T-cell (primary cell): ENCODE results near the gene DDI2. TPM values are rescaled to one million over a fixed set of nuclear protein-coding genes. Genes with fewer than 3 reads are reported as not detected.

Experiments
- ATAC-seq, 4 experiments: fragments of 200-7000 bp in 3 of 4; fragments of 150-1000 bp in 1 of 4; cut with Tn5 transposase; replicated peaks in 1 of 4; 1 replicate in 3 of 4; 2 replicates in 1 of 4; pipeline ENCODE4 v1.10.0; 2021; ENCODE audit warnings: moderate library complexity in 3 of 4, mild to moderate bottlenecking in 2 of 4, moderate number of reproducible peaks in 1 of 4
- CTCF ChIA-PET, 2 donors: fragments of 300-600 bp; sonication (Branson Sonifier 250); formaldehyde crosslinking; loops; one replicate each; lab custom pipeline; 2022; ENCODE audit warnings: antibody characterized with exemption in 2 of 2; lab: Charles Lee
- POLR2A ChIA-PET, 2 donors: fragments of 300-600 bp; sonication (Branson Sonifier 250); formaldehyde crosslinking; loops; one replicate each; lab custom pipeline; 2022; ENCODE audit warnings: antibody characterized with exemption in 2 of 2; lab: Charles Lee
- DNase-seq, 35 experiments: peaks; one replicate each; pipeline versions ENCODE4 v3.0.0 to v3.0.0-alpha.2; 2013 to 2023
- H3K27ac ChIP-seq: one replicate; pipeline ENCODE4 v1.5.1; 2013; ENCODE audit warnings: low read length
- H3K27me3 ChIP-seq, 2 experiments: replicated peaks in 1 of 2; 1 replicate in 1 of 2; 2 replicates in 1 of 2; pipeline versions ENCODE4 v1.6.1 to v1.7.0; 2013; ENCODE audit warnings: low read length in 1 of 2, mixed read lengths in 1 of 2; ENCODE audit not compliant: control insufficient read depth in 2 of 2, insufficient read depth in 2 of 2; ENCODE audit errors: extremely low read depth in 1 of 2
- H3K36me3 ChIP-seq, 2 donors: 1 replicate in 1 of 2; 2 replicates in 1 of 2; pipeline versions ENCODE4 v1.6.1 to v1.7.0; 2013; ENCODE audit warnings: low read length in 1 of 2; ENCODE audit not compliant: control insufficient read depth in 2 of 2, insufficient read depth in 1 of 2; ENCODE audit errors: extremely low read depth in 1 of 2
- H3K4me1 ChIP-seq, 2 experiments: 1 replicate in 1 of 2; 2 replicates in 1 of 2; pipeline versions ENCODE4 v1.6.1 to v1.7.0; 2013; ENCODE audit warnings: low read length in 2 of 2, mixed read lengths in 1 of 2; ENCODE audit not compliant: insufficient read depth in 2 of 2, control insufficient read depth in 1 of 2; ENCODE audit errors: extremely low read depth in 1 of 2
- H3K4me3 ChIP-seq, 2 donors: 1 replicate in 1 of 2; 2 replicates in 1 of 2; pipeline versions ENCODE4 v1.5.1 to v1.7.0; 2013; ENCODE audit warnings: mild to moderate bottlenecking in 2 of 2, low read length in 1 of 2, moderate library complexity in 1 of 2; ENCODE audit not compliant: control insufficient read depth in 1 of 2; ENCODE audit errors: extremely low read depth in 1 of 2
- H3K9me3 ChIP-seq: 2 replicates; pipeline ENCODE4 v1.7.0; 2013
- H3K27ac Mint-ChIP-seq, 2 donors: one replicate each; pipeline ENCODE4 v1.8.0; 2020 to 2021; ENCODE audit warnings: mild to moderate bottlenecking in 2 of 2, mixed read lengths in 2 of 2
- H3K27me3 Mint-ChIP-seq, 2 donors: one replicate each; pipeline ENCODE4 v1.8.0; 2021 to 2022; ENCODE audit warnings: mixed read lengths in 2 of 2
- H3K36me3 Mint-ChIP-seq: one replicate; pipeline ENCODE4 v1.8.0; 2021; ENCODE audit warnings: mixed read lengths
- H3K4me1 Mint-ChIP-seq, 3 donors: one replicate each; pipeline ENCODE4 v1.8.0; 2020 to 2022; ENCODE audit warnings: mixed read lengths in 3 of 3, mild to moderate bottlenecking in 1 of 3
- H3K4me3 Mint-ChIP-seq, 3 donors: one replicate each; pipeline ENCODE4 v1.8.0; 2020 to 2022; ENCODE audit warnings: mild to moderate bottlenecking in 3 of 3, mixed read lengths in 3 of 3, moderate library complexity in 3 of 3
- H3K9me3 Mint-ChIP-seq, 3 donors: one replicate each; pipeline ENCODE4 v1.8.0; 2020 to 2022; ENCODE audit warnings: mixed read lengths in 3 of 3
- WGBS: methylation state at CpG from one replicate; pipeline ENCODE4 v1.1.5; 2013; ENCODE audit warnings: missing lambda C conversion rate; ENCODE audit not compliant: insufficient coverage; 5-methylcytosine and 5-hydroxymethylcytosine counted together
- total RNA-seq, 35 experiments: library from RNA in 6 of 35; stranded (reverse) in 6 of 35; fragments of 120-200 nt in 1 of 35; gene quantifications; one replicate each; pipeline versions ENCODE4 v1.2.1 to v1.2.4 and lab custom pipeline; 2013 to 2026

DDI2 gene
- total RNA-seq, 5 donors from 2014 or later (not counting 1 experiment from before 2014, with no cell fraction given) = 32.4 to 62.2 (median 60.5) TPM

- 86% methylated on average over 3 of the region's 6 CpGs for WGBS
- no peaks in the 10 kb centered on the region for H3K9me3 Mint-ChIP-seq
- no peaks in the 10 kb centered on the region for H3K27me3 Mint-ChIP-seq
- no peak for ATAC-seq
- H3K27me3 ChIP-seq = no peaks in the 10 kb centered on the region
- H3K36me3 ChIP-seq = no peaks in the 10 kb centered on the region
- no peaks in the 10 kb centered on the region for H3K36me3 Mint-ChIP-seq
- H3K27ac Mint-ChIP-seq = no peak overlapping the region
- no peak overlapping the region for H3K4me3 Mint-ChIP-seq
- DNase-seq = no peak
- ChIA-PET CTCF (interaction anchor here in 1 of 2 donors (0.6 kb wide), 1 partner anchor 48 kb away, joined by 4 read pairs; no protein-coding TSS in a partner anchor), POLR2A (interaction anchor here in 1 of 2 donors (0.6 kb wide), 1 partner anchor 21 kb away, joined by 6 read pairs; no protein-coding TSS in a partner anchor)
- H3K9me3 ChIP-seq = no peaks in the 10 kb centered on the region
- no peaks in the 10 kb centered on the region for H3K4me1 ChIP-seq
- no peak overlapping the region for H3K27ac ChIP-seq
- no peak overlapping the region for H3K4me3 ChIP-seq
- peaks cover 0 to 3% (median 0%) of the 10 kb centered on the region in 3 donors for H3K4me1 Mint-ChIP-seq
These were observed 59.7 kb downstream of the DDI2 start for GRCh38 chr1:15676688-15677661.

GRCh38 chr1:15678578-15678977 is 61.3 kb downstream of the DDI2 start:
- Histone ChIP-seq H3K9me3 (no peaks in the 10 kb centered on the region), H3K27me3 (no peaks in the 10 kb centered on the region), H3K27ac (no peak overlapping the region), H3K36me3 (no peaks in the 10 kb centered on the region), H3K4me3 (no peak overlapping the region), H3K4me1 (peaks cover 0 to 7% of the 10 kb centered on the region in 2 experiments)
- Mint-ChIP-seq H3K36me3 (no peaks in the 10 kb centered on the region), H3K27ac (no peak overlapping the region), H3K4me1 (peaks cover 3 to 8% (median 5%) of the 10 kb centered on the region in 3 donors), H3K4me3 (no peak overlapping the region), H3K9me3 (no peaks in the 10 kb centered on the region), H3K27me3 (no peaks in the 10 kb centered on the region)
- ChIA-PET CTCF (interaction anchor here in 1 of 2 donors (0.6 kb wide), 2 partner anchors 15 to 34 kb away, joined by 4 to 7 read pairs; no protein-coding TSS in a partner anchor), POLR2A (no interaction called here)
- DNase-seq = no peak
- no peak for ATAC-seq
- WGBS = 100% methylated on average over 1 of the region's 1 CpG

DNA sequence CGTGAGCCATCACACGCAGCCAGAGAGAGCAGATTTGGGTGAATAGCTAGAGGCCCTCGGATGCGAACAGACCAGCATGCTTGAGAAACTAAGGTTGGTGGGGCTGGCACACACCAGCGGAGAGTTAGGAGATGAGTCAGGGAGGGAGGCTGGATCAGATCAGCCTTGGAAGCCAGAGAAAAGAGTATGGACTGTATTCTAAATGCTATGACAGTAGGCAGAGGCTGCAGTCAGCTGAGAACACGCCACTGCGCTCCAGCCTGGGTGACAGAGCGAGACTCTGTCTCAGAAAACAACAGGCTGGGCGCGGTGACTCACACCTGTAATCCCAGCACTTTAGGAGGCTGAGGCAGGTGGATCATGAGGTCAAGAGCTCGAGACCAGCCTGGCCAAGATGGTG is 62.9 kb downstream of the DDI2 start:
- no peaks in the 10 kb centered on the region for H3K36me3 ChIP-seq
- no peak overlapping the region for H3K4me3 ChIP-seq
- H3K27me3 ChIP-seq = no peaks in the 10 kb centered on the region
- 96% methylated on average over 10 of the region's 11 CpGs for WGBS
- Mint-ChIP-seq H3K36me3 (no peaks in the 10 kb centered on the region), H3K4me1 (peaks cover 5 to 11% (median 7%) of the 10 kb centered on the region in 3 donors), H3K4me3 (no peak overlapping the region), H3K27ac (no peak overlapping the region), H3K27me3 (no peaks in the 10 kb centered on the region), H3K9me3 (no peaks in the 10 kb centered on the region)
- H3K27ac ChIP-seq = no peak overlapping the region
- H3K4me1 ChIP-seq = peaks cover 0 to 17% of the 10 kb centered on the region in 2 experiments
- ChIA-PET POLR2A (no interaction called here), CTCF (no interaction called here)
- DNase-seq = no peak
- no peak for ATAC-seq
- no peaks in the 10 kb centered on the region for H3K9me3 ChIP-seq

- H3K4me3 ChIP-seq = no peak overlapping the region
- no peak overlapping the region for H3K27ac ChIP-seq
- peaks cover 5 to 19% of the 10 kb centered on the region in 2 experiments for H3K4me1 ChIP-seq
- POLR2A ChIA-PET = no interaction called here
- ATAC-seq (no peak), DNase-seq (no peak)
- H3K27me3 ChIP-seq = no peaks in the 10 kb centered on the region
- WGBS = no CpG with 5 or more reads among the region's 7 CpGs
- Mint-ChIP-seq H3K4me3 (peak overlapping the region in 1 of 3 donors; percentile 7), H3K27ac (no peak overlapping the region), H3K27me3 (no peaks in the 10 kb centered on the region), H3K4me1 (peaks cover 11 to 17% (median 14%) of the 10 kb centered on the region in 3 donors), H3K36me3 (no peaks in the 10 kb centered on the region), H3K9me3 (no peaks in the 10 kb centered on the region)
- no peaks in the 10 kb centered on the region for H3K9me3 ChIP-seq
- no peaks in the 10 kb centered on the region for H3K36me3 ChIP-seq
- CTCF ChIA-PET = interaction anchor here in 1 of 2 donors (0.6 kb wide), 1 partner anchor 113 kb away, joined by 3 read pairs; no protein-coding TSS in a partner anchor
These were observed 63.5 kb downstream of the DDI2 start for GRCh38 chr1:15680561-15681348.

- Histone ChIP-seq H3K4me3 (no peak overlapping the region), H3K9me3 (no peaks in the 10 kb centered on the region), H3K27ac (no peak overlapping the region), H3K4me1 (peaks cover 7 to 27% of the 10 kb centered on the region in 2 experiments), H3K27me3 (no peaks in the 10 kb centered on the region), H3K36me3 (no peaks in the 10 kb centered on the region)
- ChIA-PET POLR2A (interaction anchor here in 1 of 2 donors (0.6 kb wide), 1 partner anchor 110 kb away, joined by 7 read pairs; no protein-coding TSS in a partner anchor), CTCF (interaction anchor here (0.5 to 0.6 kb wide), 3 partner anchors 30 to 112 kb away, joined by 3 to 6 read pairs (median 5); no protein-coding TSS in a partner anchor)
- Mint-ChIP-seq H3K9me3 (no peaks in the 10 kb centered on the region), H3K27ac (no peak overlapping the region), H3K36me3 (no peaks in the 10 kb centered on the region), H3K27me3 (no peaks in the 10 kb centered on the region), H3K4me1 (peaks cover 18 to 21% (median 18%) of the 10 kb centered on the region in 3 donors), H3K4me3 (peak overlapping the region; percentile 31 to 78 (median 77))
- no peak for ATAC-seq
- WGBS = 100% methylated on average over 3 of the region's 12 CpGs
- DNase-seq = no peak
These were observed 64.4 kb downstream of the DDI2 start for GRCh38 chr1:15681349-15682292.
